C1 segment of cervical spinal cord (tissue), 14 donors: ENCODE results near the gene SELENOM.

Experiments
- DNase-seq, 14 donors: peaks; one replicate each; lab custom pipeline; 2025; lab: John Stamatoyannopoulos, UW

SELENOM gene

GRCh38 chr22:31091106-31091975 lies 16.0 kb downstream of the SELENOM start:
- DNase-seq, result no peak

- DNase-seq, result no peak
These were observed 16.9 kb downstream of the SELENOM start for GRCh38 chr22:31090217-31091085.

GRCh38 chr22:31089160-31090100 lies 17.9 kb downstream of the SELENOM start:
- DNase-seq, result peak in 7 of 14 donors; percentile 15 to 47 (median 32)

GRCh38 chr22:31088233-31088986 lies 19.0 kb downstream of the SELENOM start:
- DNase-seq, result no peak

- no peak for DNase-seq
These were observed 19.6 kb downstream of the SELENOM start for GRCh38 chr22:31087744-31088215.

- DNase-seq, result no peak
These were observed 20.6 kb downstream of the SELENOM start for GRCh38 chr22:31086703-31087330.

- peak in 1 of 14 donors; percentile 38 for DNase-seq
These were observed 21.4 kb downstream of the SELENOM start for GRCh38 chr22:31085928-31086327.

- DNase-seq, result peak in 11 of 14 donors; percentile 47 to 96 (median 77)
These were observed 21.9 kb downstream of the SELENOM start for GRCh38 chr22:31085493-31085824.

GRCh38 chr22:31084811-31085492 lies 22.4 kb downstream of the SELENOM start:
- DNase-seq, result peak in 13 of 14 donors; percentile 17 to 96 (median 81)

GRCh38 chr22:31083923-31084810 lies 23.2 kb downstream of the SELENOM start:
- no peak for DNase-seq

GRCh38 chr22:31083377-31083768 lies 24.0 kb downstream of the SELENOM start:
- no peak for DNase-seq

- no peak for DNase-seq
These were observed 24.6 kb downstream of the SELENOM start for GRCh38 chr22:31082606-31083376.

GRCh38 chr22:31081963-31082605 lies 25.3 kb downstream of the SELENOM start:
- DNase-seq, result no peak

GRCh38 chr22:31080848-31081649 lies 26.3 kb downstream of the SELENOM start, which contains the start of gene SMTN:
Gene SMTN (plus strand): TSS chr22:31081318. CDS start chr22:31083259, 1,941 bp downstream.
- peak in 12 of 14 donors; percentile 27 to 78 (median 67) for DNase-seq

- DNase-seq, result no peak
These were observed 27.1 kb downstream of the SELENOM start for GRCh38 chr22:31080164-31080847.
